Upper lobe of left lung (tissue), 4 donors: ENCODE measurements around the gene NPHS1.

Experiments used
- EP300 ChIP-seq, 4 donors: sonication (generic); formaldehyde crosslinking; IDR thresholded peaks; one replicate each; pipeline ENCODE4 v1.5.1; 2017; ENCODE audit warnings: antibody characterized with exemption in 4 of 4, control low read depth in 2 of 4
- POLR2A ChIP-seq, 4 donors: fragments of 450-650 bp; IDR thresholded peaks; one replicate each; pipeline ENCODE4 v1.5.1; 2016 to 2017; ENCODE audit warnings: antibody characterized with exemption in 4 of 4, mild to moderate bottlenecking in 2 of 4
- POLR2AphosphoS5 ChIP-seq, 2 donors: sonication (generic); formaldehyde crosslinking; IDR thresholded peaks; one replicate each; pipeline ENCODE4 v1.5.1; 2017; ENCODE audit warnings: antibody characterized with exemption in 2 of 2
- TF ChIP-seq, protein P1 (sequence below), 6 experiments: fragments of 450-650 bp in 4 of 6; fragments of 200-600 bp in 2 of 6; sonication (generic) in 2 of 6; IDR thresholded peaks; one replicate each; pipeline ENCODE4 v1.5.1; 2016 to 2019; ENCODE audit warnings: antibody characterized with exemption in 6 of 6

DNA sequence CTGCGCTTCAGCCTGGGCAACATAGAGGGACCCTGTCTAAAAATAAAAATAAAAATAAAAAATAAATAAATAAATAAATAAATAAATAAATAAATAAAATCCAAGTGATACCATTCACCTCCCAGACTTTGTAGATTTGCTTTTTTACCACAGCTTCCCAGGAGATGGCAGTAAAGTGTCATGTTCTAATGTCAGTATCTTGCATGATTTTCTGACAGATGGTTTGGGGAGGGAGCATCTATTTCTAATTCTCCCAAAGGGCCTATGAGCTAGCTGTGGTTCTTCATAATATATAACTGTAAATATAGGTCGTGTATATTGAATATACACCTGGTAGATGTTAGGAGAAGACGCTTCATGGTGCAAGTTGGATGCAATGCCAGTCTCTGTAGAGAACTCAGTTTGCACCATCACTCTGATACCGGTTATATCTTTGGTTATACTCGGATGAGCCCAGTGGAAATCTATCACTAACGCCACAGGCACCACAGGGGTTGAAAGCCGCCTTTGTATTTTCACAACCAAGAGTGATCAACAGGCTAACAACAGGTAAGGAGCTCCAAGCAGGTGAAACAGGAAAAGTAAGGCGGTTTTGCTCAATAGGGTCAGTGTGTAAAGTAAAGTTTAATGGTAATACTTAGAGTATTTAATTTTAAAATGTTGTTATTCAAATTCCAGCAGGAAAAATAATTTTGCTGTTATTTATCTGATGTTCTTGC lies 30.0 kb upstream of the NPHS1 start:
- TF ChIP-seq, protein P1, sequence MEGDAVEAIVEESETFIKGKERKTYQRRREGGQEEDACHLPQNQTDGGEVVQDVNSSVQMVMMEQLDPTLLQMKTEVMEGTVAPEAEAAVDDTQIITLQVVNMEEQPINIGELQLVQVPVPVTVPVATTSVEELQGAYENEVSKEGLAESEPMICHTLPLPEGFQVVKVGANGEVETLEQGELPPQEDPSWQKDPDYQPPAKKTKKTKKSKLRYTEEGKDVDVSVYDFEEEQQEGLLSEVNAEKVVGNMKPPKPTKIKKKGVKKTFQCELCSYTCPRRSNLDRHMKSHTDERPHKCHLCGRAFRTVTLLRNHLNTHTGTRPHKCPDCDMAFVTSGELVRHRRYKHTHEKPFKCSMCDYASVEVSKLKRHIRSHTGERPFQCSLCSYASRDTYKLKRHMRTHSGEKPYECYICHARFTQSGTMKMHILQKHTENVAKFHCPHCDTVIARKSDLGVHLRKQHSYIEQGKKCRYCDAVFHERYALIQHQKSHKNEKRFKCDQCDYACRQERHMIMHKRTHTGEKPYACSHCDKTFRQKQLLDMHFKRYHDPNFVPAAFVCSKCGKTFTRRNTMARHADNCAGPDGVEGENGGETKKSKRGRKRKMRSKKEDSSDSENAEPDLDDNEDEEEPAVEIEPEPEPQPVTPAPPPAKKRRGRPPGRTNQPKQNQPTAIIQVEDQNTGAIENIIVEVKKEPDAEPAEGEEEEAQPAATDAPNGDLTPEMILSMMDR (IDR thresholded peaks at IDR 0.05), result peak in 5 of 6 experiments; percentile 34 to 51 (median 45)
- TF ChIP-seq EP300 (IDR thresholded peaks at IDR 0.05) (no peak), POLR2AphosphoS5 (IDR thresholded peaks at IDR 0.05) (no peak), POLR2A (IDR thresholded peaks at IDR 0.05) (no peak)
